HG03520 (cell line): ENCODE measurements around the gene QDPR.
"Not testable (repeated sequence)": the region's sequence is repeated elsewhere in the genome, so short reads cannot be mapped to it uniquely, and the experiment has no call there.

Experiments
- ATAC-seq: cut with Tn5 transposase; IDR thresholded peaks from one replicate; pipeline ENCODE4 v1.9.1; 2021; ENCODE audit warnings: mild to moderate bottlenecking, moderate library complexity; ENCODE audit not compliant: unreplicated experiment

QDPR gene

DNA sequence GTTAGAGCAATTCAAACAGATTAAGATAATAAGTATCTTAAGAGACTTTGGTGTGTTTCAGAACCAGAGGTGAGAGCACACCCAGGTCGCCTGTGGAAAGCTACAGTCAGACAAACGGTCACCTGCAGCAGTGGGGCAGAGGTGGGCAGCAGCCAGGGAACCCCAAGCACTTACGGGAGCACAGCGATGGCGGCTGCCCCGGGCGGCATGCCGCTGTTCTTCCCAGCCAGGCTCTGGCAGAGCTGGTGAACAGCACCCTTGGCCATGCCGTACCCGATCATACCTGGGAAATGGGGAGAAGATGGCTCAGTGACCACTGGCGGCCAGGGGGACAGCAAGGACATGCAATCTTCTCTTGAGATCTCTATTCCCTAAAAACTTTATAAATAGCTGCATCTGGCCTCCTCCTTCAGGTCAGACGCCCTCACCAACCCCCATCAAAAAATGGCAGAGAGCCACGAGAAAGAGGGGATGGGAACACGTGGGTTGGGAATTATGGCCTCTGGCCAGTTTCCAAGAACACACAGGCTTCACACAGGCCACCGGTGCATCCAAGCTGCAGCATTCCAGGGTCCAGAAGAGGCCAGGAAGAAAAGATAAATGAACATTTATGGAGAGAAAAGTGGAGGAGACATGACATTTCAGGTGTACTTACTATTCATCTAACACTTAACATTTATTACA lies 19.7 kb downstream of the QDPR start:
- ATAC-seq: no peak

DNA sequence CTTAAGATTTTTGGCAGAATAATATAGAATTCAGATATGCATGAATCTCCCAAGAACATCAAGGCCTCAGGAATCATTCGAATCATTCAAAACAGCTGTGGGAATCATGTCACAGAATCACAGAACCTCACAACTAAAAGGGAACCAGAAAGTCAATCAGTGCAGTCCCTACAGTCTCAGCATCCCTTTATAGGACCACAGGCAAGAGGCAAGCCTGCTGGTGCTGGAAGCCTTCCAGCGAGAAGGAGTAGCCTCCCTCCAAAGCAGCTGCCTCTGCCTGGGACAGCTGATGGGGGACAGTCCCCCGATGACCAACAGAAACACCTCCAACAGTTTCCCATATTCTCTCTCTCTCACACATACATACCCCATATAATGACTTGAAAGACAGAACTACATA lies 20.7 kb downstream of the QDPR start:
- ATAC-seq: no peak

DNA sequence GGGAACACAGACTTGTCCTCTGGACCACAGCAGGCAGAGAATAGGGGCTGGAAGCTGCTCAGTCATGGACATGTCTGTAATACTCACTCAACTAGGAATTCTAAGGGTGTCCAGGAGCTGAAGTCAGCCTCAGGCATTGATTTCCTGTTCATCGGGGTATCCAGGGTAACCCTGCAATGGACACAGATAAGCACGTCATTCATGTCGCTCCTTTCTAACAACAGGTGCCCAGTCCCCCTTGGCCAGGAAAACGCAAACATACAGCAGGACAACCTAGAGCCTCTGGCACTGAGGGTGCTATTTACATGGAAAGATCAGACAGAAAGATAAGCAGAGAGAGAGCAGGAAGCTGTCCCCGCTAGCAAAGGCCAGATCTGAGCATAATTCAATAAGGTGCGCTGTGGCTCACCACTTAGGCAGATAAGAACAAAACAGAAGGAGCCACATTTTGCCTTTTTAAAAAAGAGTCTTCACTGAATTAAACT lies 21.3 kb downstream of the QDPR start:
- no peak for ATAC-seq

DNA sequence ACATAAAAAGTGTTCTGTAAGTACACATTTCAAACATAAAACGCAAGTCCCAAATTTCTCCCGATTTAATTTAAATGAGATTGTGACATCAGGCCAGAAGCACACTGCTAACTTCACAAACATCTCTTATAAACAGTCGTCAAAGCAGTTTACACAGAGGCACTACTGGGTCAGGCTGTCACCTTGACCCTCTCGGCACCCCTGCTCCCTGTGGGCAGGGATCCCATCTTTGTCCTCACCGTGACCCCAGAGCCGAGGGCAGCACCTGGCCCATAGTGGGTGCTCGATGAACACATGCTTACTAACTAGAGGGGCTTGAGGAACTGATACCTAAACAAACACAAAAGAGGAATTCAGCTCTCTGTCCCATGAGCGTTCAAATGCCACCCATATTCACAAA lies 22.2 kb downstream of the QDPR start:
- no peak for ATAC-seq

DNA sequence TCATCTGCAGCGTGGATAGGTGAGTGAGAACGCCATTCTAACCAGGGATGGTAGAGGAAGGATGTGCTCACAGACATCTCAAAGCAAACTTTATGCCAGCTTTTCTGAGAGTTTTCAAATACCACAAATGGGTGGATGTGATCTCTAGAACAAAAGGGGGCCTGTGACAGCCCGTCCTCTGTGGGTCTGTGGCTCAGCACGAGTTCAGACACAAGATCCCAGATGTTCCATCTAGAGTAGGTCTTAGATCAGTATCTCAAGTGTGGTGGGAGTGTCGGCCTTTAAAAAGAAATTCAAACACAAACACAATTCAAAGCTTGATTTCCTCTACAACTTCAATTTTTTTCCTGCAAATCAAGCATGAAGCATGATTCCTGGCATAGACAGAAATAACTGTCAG lies 22.8 kb downstream of the QDPR start:
- ATAC-seq: no peak

DNA sequence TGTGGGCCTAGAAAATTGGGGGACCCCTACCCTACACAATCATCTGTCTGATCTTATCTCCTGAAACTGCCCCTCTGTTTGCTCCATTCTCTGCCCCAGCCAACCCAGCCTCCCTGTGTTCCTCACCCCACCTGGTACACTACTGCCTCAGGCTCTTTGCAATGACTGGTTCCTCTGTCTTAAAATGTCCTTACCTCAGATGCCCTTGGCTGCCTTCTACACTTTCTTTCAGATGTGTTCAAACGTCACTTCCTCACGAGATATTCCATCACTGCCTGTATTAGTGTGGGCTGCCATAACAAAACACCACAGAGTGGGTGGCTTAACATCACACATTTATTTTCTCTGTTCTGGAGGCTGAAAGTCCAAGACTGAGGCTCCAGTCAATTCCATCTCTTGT lies 29.2 kb downstream of the QDPR start:
- no peak for ATAC-seq

DNA sequence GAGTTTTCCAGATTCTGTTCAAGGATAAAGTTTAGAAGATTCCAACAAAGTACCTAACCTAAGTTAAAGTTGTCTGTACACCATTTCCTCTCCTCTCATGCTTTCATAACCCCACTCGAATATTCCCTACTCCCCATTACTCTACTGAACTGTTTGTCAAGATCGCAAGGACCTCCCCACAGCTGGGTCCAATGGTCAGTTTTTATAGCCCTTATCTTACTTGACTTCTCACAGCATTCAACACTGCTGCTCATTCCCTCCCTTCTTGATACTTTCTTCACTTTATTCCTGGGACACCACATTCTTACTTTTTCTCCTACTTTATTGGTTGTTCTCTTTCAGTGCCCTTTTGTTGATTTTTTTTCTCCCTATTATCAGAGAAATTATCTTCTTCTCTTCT lies 30.9 kb downstream of the QDPR start:
- no peak for ATAC-seq

DNA sequence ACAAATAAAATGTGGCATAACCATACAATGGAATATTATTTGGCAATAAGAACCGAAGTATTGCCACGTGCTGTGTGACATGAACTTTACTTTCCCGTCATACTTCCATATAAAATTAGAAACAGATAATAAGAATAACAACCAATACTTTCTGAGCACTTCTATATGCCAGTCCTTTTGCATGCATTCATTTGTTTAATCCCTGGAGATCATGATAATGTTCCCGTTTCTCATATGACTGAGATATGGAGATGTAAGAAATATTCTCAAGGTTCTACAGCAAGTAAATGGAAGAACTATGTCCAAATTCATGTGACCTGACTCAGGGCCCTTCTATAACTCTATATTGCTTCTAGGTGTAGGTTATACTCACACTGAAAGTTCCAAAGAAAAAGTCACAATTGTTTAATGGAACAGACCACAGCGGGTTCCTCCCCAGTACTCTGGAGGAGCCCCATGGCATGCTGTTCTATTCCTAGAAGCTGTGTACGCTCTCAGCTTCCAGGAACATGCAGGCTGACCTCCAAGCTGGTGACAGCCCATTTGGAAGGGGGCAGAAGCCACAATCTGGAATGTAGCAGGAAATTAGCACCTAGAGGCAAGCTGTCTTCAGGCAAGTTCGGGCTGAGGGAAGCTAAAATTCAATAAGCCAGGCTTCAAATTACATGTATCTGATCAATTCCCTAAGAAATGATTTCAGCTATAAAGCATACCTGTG lies 31.5 kb downstream of the QDPR start:
- ATAC-seq: no peak

DNA sequence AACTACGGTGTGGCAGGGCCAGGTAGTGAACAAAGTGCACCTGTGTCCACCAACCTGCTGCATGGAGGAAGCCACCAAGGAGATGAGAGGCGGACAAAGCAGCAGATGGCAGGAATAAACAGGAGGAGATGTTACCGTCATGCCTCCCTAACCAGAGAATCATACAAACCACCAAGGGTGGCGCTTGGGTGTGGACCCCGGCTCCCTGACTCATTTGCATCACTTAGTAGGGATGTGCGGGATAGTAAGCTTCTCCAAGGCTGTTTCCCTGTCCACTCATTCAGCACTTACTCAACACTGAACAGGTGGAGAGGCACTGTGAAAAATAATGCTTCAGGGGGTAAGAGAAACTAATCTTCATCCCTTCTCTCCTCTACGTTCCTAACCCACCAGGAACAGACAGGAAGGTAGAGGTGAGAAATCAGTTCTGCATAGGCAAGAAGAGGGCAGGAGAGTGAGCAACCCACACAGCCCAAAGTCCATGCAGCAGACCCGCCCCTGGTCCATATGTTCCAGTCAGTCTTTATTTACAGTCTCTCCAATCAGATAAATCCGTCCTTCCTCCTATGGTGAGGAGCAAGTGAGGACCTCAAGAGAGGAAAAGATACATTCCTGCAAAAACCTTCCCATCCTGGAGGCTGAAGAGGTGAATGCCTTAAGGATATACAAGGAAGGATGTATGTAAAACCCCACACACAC lies 34.0 kb downstream of the QDPR start:
- no peak for ATAC-seq

DNA sequence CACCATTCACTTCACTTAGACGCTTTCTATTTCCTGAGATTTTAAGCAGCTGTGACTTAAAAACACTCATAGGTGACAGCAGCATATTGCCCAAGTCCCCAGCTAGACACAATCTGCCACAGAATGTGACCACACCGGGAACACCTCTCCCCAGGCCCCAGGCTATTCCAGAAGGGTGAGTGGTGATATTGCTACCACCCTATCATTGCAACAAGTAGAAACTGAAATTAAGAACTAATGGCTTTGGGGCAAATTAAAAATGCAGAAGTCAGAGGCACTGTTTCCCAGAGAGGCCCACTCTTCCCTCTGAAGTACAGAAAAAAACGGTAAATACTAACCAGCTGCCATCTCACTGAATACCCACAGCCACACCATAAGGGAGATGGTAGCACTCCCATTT lies 35.0 kb downstream of the QDPR start:
- no peak for ATAC-seq

DNA sequence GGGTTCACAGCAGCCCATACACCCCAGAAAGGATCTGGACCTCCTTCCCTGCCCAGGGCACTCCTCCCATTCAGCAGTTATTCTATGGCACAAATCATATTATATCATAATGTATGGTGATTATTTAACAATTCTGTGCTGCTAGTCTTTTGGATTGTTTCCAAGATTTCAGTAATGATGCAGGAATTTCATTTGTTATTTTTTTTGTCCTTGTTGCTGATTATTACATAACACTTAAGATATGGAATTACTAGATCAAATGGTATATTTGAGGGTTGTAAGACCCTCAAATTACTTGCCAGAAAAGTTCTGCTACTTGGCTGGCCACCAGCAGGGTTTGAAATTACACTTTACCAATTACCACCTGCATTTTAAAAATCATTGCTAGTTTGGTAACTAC lies 36.4 kb downstream of the QDPR start:
- no peak for ATAC-seq

DNA sequence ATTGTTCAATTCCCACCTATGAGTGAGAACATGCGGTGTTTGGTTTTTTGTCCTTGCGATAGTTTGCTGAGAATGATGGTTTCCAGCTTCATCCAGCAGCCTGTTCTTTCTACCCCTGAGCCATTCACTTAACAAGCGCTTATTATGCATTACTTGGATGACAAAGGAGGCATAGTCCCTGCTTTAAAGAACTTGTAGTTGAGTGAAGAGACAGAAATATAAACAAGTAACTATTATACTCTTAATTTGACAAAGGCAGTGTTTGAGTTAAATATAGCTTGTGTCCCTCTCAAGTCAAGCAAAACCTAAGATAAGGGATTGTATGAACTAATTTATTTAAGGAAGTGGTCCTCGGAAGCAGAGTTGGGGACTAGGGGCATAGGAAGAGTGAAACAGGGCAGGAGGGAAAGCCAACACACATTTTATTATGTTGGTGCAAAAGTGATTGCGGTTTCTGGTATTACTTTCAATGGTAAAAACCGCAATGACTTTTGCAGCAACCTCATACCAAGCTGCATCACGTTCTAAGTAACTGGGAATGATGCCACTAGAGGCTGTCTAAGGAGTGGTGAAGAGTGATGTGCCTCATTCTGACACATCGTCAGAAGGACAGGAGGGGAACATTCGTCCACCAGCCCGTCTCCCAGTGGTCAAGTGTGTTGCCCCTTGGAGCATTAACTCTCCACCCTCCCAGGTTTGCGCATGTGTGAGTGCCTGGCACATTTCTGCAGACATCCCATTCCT lies 41.8 kb downstream of the QDPR start:
- no peak for ATAC-seq

DNA sequence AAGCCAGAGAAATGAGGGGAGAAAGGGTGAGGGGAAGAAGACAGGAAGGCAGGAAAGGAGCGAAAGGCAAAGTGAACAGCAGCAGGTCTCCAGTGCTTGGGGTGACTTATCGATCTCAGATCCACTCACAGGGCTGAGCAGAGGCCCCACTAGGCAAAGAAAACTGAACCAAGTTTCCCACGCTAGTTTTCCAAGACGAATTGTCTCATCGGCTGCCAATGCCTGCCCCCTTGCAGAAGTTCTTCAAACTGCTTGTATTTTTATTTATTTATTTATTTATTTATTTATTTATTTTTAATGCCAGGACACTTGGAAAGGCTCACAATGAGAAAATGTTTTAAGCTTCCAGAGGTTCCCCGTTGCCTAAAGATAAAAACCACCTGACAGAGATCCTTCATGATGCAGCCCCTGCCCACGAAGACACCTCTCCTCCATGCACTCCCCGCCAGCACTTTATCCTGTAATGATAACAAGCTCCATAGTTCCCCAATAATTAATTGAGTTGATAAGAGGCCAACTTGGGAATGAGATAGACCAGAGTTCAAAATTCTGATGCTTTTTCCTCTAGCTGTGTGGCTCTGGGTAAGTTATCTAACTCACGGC lies 43.2 kb downstream of the QDPR start:
- no peak for ATAC-seq

DNA sequence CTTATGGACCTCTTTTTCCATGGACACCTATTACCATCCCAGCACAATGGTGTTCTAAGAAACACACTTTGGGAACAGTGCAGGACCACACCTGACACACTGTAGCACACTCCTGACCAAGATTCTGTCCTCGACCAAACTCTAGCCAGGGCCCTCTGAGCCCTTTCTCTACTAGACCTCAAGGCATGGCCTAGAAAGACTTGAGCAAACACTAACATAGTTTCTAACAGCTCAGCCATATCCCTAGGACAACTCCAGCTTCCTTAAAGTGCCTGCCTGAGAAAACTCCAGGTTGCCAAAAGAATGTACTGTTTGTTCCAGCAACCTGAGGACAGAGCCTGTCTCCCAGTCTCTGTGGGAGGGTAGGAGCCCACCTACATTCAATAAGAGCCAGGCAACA lies 48.3 kb downstream of the QDPR start:
- ATAC-seq: no peak

DNA sequence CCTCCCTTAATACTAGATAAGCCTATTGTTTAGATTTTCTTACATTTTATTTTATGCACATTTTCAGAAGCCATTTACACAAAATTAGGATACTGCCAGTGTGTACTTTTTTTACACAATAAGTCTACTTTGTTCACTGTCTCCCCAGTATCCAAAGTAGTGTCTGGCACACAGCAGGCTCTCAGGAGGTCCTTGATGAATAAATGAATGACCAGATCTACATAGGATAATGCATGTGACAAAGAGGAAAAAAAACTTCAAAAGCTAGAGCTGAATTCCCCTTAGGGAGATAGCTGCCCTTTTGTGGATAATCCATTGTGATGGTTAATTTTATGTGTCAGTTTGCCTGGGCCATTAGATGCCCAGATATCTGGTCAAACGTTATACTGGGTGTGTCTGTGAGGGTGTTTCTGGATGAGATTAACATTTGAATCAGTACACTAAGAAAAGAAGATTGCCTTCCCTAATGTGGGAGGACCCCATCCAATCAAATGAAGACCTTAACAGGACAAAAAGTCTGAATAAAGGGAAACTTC lies 61.6 kb downstream of the QDPR start:
- no peak for ATAC-seq

DNA sequence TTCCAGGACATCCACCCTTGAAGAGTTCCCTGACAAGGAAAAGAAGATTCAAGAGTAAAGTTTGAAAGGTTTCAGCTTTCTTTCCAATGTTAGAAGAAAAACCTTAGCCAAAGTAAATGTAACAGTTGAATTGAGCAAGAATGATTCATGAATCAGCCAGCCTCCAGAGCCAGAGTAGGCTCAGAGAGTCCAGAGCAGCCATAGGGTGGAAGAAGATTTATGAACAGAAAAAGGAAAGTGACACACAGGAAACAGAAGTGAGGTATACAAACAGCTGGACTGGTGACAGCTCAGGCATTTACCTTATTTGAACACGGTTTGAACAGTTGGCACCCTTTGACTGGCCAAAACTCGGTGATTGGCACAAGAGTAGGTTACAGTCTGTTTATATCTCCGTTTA lies 63.2 kb downstream of the QDPR start:
- peak; percentile 51 for ATAC-seq

DNA sequence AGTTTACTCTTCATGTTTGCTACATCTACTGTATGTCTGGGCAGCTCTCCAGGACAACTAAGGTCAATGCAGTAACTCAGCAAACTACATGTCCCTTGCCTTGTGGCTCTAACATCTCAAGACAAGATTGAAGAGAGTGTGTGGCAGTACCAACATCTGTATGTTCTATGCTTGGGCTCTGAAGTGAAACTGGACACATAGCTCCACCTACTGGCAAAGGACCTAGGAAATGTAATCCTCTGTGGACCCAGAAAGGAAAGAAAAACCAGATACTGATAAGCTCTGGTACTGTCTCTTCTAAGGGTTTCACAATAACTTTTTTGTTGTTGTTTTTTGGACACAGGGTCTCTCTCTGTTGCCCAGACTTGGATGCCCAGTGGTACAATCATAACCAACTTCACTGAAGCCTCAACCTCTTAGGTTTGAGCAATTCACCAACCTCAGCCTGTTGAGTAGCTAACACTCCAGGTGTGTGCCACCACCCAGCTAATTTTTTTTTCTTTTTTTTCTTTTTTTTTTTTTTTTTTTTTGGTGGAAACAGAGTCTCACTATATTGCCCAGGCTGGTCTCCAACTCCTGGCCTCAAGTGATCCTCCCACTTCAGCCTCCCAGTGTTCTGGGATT lies 64.1 kb downstream of the QDPR start:
- ATAC-seq: peak; percentile 97

DNA sequence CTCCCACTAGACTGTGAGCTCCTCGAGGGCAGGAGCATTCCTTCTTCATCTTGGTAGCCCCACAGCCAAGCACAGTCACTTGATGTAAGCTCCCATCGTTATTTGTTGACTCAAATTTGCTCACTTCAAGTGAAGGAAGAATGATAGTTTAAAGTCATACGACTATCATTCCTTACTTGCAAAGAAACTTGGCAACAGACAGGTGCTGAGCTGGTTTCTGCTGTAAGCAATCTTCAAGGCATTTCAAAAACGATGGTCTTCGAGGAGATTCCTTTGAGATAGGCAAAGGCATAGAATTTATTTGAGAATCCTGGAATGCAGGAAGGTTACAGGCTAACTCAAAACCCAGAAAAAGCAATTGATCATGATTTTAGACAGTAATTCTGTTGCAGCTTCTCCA lies 64.8 kb downstream of the QDPR start:
- ATAC-seq: no peak

DNA sequence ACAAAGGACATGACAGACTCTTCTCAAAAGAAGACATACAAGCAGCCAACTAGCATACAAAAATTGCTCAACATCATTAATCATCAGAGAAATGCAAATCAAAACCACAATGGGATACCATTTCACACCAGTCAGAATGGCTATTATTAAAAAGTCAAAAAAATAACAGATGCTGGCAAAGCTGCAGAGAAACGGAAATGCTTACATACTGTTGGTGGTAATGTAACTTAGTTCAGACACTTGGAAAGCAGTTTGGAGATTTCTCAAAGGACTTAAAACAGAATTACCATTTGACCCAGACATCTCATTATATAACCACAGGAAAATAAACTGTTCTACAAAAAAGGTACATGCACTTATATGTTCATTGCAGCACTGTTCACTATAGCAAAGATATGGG lies 69.4 kb downstream of the QDPR start:
- ATAC-seq: not testable (repeated sequence)

DNA sequence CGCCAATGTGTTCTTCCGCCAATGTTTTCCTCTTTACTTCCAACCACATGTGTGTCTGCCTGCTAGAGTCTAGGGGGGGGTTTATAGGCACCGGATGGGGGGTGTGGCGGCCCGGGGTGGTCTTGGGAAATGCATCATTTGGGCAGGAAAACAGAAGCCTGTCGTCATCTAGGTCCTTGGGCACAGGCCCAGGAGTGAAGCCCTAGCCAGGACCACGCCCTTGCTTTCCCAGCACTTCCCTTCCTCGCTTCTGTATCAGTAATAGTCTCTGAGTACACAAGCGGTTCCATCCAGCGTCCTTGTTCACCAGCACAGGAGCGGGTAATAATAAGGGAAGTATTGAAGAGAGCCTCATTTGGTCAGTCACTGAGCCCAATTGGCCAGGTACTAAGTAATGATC lies 74.5 kb downstream of the QDPR start:
- no peak for ATAC-seq
